GM21825 (cell line): ENCODE measurements around the gene TEX264.

Experiments used
- ATAC-seq: cut with Tn5 transposase; IDR thresholded peaks from one replicate; pipeline ENCODE4 v1.9.1; 2021; ENCODE audit warnings: mild to moderate bottlenecking, moderate library complexity; ENCODE audit not compliant: unreplicated experiment

The TEX264 gene

GRCh38 chr3:51691949-51692348 is 20.9 kb downstream of the TEX264 start:
- no peak for ATAC-seq

- no peak for ATAC-seq
Measured at GRCh38 chr3:51692980-51693395, 21.9 kb downstream of the TEX264 start.

GRCh38 chr3:51696954-51697353 is 25.9 kb downstream of the TEX264 start:
- ATAC-seq, result no peak

DNA sequence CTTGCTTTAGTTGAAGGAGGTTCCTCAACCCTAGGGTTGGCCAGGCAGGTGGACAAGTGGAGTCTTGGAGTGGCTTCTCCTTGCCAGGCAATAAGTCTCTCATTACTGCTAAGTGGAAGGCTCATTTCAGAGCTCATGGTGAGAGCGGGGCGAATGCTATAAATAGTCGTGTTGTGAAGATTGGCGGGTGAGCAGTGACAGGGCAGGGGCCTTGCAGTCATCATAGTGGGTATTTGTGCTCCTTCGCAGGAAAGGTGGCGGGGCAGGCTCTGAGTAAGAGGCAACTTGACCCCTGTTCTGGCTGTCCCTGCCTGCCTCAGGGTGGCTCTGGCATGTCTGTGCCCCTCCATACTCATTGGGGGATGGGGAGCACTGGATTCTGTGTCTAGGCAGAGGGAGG is 27.2 kb downstream of the TEX264 start:
- ATAC-seq, result no peak

DNA sequence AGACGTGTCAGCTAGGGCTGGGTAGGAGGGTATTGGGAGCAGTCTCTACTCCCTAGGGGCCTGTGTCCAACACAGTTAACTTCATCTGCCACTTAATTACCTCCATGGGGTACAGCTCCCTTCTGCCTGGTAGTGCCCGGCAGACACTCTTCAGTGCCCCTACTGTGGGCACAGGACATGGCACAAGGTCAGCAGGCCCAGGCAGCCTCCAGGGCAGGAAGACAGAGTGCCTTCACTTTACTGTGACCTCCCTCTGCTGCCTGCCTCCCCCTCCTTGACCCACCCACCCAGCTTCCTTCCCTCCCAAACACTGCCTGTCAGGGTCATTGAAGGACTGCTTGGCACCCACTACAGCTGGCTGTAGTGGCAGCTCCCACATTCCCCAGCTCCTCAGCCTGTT is 29.4 kb downstream of the TEX264 start:
- ATAC-seq, result no peak

GRCh38 chr3:51702156-51702555 is 31.1 kb downstream of the TEX264 start:
- no peak for ATAC-seq

GRCh38 chr3:51703068-51703760 is 32.2 kb downstream of the TEX264 start:
- ATAC-seq, result no peak

GRCh38 chr3:51703761-51704510 is 32.9 kb downstream of the TEX264 start:
- no peak for ATAC-seq

GRCh38 chr3:51704511-51704950 is 33.5 kb downstream of the TEX264 start:
- ATAC-seq, result no peak

- ATAC-seq, result no peak
Measured at GRCh38 chr3:51705276-51706020, 34.4 kb downstream of the TEX264 start.

- no peak for ATAC-seq
Measured at GRCh38 chr3:51706021-51706485, 35.0 kb downstream of the TEX264 start.

DNA sequence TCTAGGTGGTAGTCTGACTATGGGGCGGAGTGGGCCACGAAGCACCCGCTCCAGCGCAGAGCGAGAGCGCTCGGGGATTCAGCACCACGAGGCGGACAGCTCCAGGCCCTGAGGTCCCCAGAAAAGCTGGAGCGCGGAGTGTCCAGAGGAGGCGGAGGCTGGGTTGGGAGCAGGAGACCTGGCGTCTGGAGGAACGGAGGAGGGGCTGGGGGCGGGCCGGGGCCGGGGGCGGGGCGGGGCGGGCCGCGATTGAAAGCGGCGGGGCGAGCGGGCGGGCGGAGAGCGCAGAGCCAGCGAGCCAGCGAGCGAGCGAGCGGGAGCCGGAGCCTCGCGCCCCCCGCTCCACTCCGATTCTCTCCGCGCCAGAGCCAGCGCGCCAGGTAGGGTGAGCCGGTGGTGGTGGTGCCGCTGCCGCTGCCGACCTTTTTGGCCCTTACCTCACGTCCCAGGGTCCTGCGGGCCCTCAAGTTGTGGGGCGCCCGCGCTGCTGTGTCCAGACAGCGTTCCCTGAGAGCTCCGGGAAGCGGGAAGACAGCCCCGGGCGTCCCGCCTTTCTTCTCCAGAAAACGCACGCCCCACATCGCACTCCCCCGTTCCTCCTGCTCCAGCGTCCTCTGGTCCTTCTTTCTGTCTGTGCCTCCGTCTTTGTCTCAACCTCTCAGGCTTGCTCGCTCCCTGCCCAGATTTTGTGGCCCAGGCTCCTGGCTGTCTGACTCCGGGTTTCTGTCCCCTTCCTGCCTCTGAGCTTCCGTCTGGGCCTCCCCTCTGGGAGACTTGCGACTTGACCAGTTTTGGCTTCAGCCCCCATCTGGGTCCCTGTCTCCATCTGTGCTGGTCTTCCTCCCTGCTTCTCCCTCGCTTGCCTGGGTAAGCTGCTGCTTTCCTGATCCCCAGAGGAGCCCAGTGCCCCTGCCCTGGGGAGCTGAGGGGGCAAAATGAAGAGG is 36.0 kb downstream of the TEX264 start, which contains the start of gene GRM2:
Gene GRM2, plus strand, starts transcription at position 281 of the 944 bp plus-strand sequence. CDS start 1,916 bp downstream, outside the sequence.
- ATAC-seq, result no peak

- ATAC-seq, result no peak
Measured at GRCh38 chr3:51708216-51708845, 37.3 kb downstream of the TEX264 start.

- ATAC-seq, result no peak
Measured at GRCh38 chr3:51709004-51709420, 38.0 kb downstream of the TEX264 start.

DNA sequence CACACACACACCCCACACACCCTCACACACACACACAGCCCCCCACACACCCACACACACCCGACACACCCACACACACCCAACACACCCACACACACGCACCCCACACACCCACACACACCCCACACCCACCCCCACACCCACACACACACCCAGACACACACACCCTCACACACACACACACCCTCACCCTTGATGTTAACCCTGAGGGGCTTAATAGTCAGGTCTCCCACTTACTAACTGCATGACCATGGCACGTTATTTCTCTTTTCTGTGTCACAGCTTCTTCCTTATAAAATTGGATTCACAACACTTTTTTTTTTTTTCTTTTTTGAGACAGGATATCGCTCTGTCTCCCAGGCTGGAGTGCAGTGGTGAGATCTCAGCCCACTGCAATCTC is 38.6 kb downstream of the TEX264 start:
- no peak for ATAC-seq

- ATAC-seq, result no peak
Measured at GRCh38 chr3:51710631-51711351, 39.7 kb downstream of the TEX264 start.

GRCh38 chr3:51711352-51712037 is 40.4 kb downstream of the TEX264 start:
- ATAC-seq, result no peak

- ATAC-seq, result no peak
Measured at GRCh38 chr3:51712038-51712420, 41.0 kb downstream of the TEX264 start.

DNA sequence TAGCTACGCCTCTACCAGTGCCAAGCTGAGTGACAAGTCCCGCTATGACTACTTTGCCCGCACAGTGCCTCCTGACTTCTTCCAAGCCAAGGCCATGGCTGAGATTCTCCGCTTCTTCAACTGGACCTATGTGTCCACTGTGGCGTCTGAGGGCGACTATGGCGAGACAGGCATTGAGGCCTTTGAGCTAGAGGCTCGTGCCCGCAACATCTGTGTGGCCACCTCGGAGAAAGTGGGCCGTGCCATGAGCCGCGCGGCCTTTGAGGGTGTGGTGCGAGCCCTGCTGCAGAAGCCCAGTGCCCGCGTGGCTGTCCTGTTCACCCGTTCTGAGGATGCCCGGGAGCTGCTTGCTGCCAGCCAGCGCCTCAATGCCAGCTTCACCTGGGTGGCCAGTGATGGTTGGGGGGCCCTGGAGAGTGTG is 41.5 kb downstream of the TEX264 start:
- ATAC-seq, result no peak
